Peyer's patch (tissue), 4 donors: ENCODE measurements around the gene TEX29.

Experiments
- CTCF ChIP-seq, 6 experiments: fragments of 450-650 bp in 4 of 6; fragments of 200-600 bp in 2 of 6; sonication (generic) in 1 of 6; IDR thresholded peaks; one replicate each; pipeline ENCODE4 v1.5.1; 2017 to 2019; ENCODE audit warnings: antibody characterized with exemption in 6 of 6, mild to moderate bottlenecking in 3 of 6, moderate library complexity in 1 of 6
- POLR2A ChIP-seq, 2 donors: fragments of 450-650 bp; IDR thresholded peaks; one replicate each; pipeline ENCODE4 v1.5.1; 2017; ENCODE audit warnings: antibody characterized with exemption in 2 of 2, mild to moderate bottlenecking in 2 of 2, moderate library complexity in 2 of 2

GRCh38 chr13:111317042-111317550 lies 3.3 kb upstream of the TEX29 start:
- TF ChIP-seq POLR2A (IDR thresholded peaks at IDR 0.05): no peak
- no peak for TF ChIP-seq CTCF (IDR thresholded peaks at IDR 0.05)
